ENCODE results near the gene BLM.

DNA sequence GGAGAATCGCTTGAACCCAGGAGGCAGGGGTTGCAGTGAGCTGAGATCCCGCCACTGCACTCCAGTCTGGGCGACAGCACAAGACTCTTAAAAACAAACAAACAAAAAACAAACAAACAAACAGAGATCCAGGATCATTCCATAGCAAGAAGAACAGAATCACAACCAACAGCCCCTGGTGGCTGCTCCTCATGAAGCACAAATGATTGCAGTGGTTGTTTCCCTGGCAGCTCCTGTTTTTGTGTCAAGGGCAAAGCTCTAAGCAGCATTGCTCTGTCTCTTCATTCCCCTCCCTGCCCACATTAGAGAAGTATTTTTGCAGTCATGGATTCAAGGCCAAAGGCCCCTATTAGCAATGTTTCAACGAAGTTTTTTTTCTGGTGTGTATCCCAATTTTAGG lies 25.8 kb upstream of the BLM start:
- TF ChIP-seq EZH2 (IDR thresholded peaks at IDR 0.05; ENCODE audit: insufficient read depth, poor library complexity, severe bottlenecking) (no peak), EZH2phosphoT487 (IDR thresholded peaks at IDR 0.05; ENCODE audit: insufficient read depth, low read depth) (no peak)

Data from GM23248 (cell line).